ENCODE measurements around the gene LRP11. TPM values are rescaled to one million over a fixed set of nuclear protein-coding genes. Genes with fewer than 3 reads are reported as not detected.
A peak's percentile ranks its signal among the peaks of the same experiment; 100 is the strongest.

LRP11 gene
- total and polyA plus RNA-seq, 2 of the 13 experiments (the other 11 are each of a cell fraction or from before 2014, with no cell fraction given): 32.4 to 48.9 TPM

GRCh38 chr6:149860834-149861602 is 3.1 kb downstream of the LRP11 start (continued):
- peak; percentile 64; the same call in 1 of the 2 replicates for TF ChIP-seq ZHX1 (CRISPR knock-in tag; IDR thresholded peaks at IDR 0.05; ENCODE audit: low read depth)
- peak; percentile 96 for TF ChIP-seq THRA (CRISPR knock-in tag; IDR thresholded peaks at IDR 0.05; ENCODE audit: borderline replicate concordance)
- TF ChIP-seq EP300 (IDR thresholded peaks at IDR 0.05; ENCODE audit: low read depth in 2 of 2, low read length in 2 of 2): peak; percentile 86 to 91
- peak; percentile 79 for TF ChIP-seq EP300 (CRISPR knock-in tag; IDR thresholded peaks at IDR 0.05; ENCODE audit: borderline replicate concordance)
- TF ChIP-seq GATAD1 (CRISPR knock-in tag; IDR thresholded peaks at IDR 0.05): peak; percentile 82
- peak; percentile 80 for TF ChIP-seq MAX (IDR thresholded peaks at IDR 0.05)
- TF ChIP-seq SNAPC4 (CRISPR knock-in tag; IDR thresholded peaks at IDR 0.05): peak; percentile 54; the same call in 1 of the 2 replicates
- peak; percentile 96 for TF ChIP-seq FOXK2 (IDR thresholded peaks at IDR 0.05)
- TF ChIP-seq, protein P1, sequence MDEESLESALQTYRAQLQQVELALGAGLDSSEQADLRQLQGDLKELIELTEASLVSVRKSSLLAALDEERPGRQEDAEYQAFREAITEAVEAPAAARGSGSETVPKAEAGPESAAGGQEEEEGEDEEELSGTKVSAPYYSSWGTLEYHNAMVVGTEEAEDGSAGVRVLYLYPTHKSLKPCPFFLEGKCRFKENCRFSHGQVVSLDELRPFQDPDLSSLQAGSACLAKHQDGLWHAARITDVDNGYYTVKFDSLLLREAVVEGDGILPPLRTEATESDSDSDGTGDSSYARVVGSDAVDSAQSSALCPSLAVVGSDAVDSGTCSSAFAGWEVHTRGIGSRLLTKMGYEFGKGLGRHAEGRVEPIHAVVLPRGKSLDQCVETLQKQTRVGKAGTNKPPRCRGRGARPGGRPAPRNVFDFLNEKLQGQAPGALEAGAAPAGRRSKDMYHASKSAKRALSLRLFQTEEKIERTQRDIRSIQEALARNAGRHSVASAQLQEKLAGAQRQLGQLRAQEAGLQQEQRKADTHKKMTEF (CRISPR knock-in tag; IDR thresholded peaks at IDR 0.05): peak; percentile 46; the same call in 1 of the 2 replicates
- TF ChIP-seq ZNF709 (CRISPR knock-in tag; IDR thresholded peaks at IDR 0.05): peak; percentile 32; the same call in 1 of the 2 replicates
- peak; percentile 12; the same call in 1 of the 2 replicates for TF ChIP-seq GFI1 (CRISPR knock-in tag; IDR thresholded peaks at IDR 0.05; ENCODE audit: borderline replicate concordance)
- TF ChIP-seq FOXO1 (CRISPR knock-in tag; IDR thresholded peaks at IDR 0.05): peak; percentile 96
- 0 out of 2 replicates have a peak, but pooled peaks have one; percentile 27 for TF ChIP-seq SP4 (CRISPR knock-in tag; IDR thresholded peaks at IDR 0.05)
- 0 out of 2 replicates have a peak, but pooled peaks have one; percentile 28 for TF ChIP-seq ZNF543 (CRISPR knock-in tag; IDR thresholded peaks at IDR 0.05)
- peak; percentile 97 for TF ChIP-seq RXRB (CRISPR knock-in tag; IDR thresholded peaks at IDR 0.05; ENCODE audit: borderline replicate concordance)
- 0 out of 2 replicates have a peak, but pooled peaks have one; percentile 51 for TF ChIP-seq ZNF549 (CRISPR knock-in tag; IDR thresholded peaks at IDR 0.05)
